Esophagus squamous epithelium (tissue), 5 donors: ENCODE measurements around the gene MINDY3. TPM values are rescaled to one million over a fixed set of nuclear protein-coding genes. Genes with fewer than 3 reads are reported as not detected.

Experiments used
- DNase-seq: peaks from one replicate; lab custom pipeline; 2025; lab: John Stamatoyannopoulos, UW
- H3K27ac ChIP-seq, 4 donors: fragments of 200-600 bp; sonication (generic); one replicate each; pipeline ENCODE4 v1.5.1; 2016 to 2019; ENCODE audit warnings: mild to moderate bottlenecking in 1 of 4
- H3K27me3 ChIP-seq, 4 donors: fragments of 200-600 bp; sonication (generic); 1 replicate in 3 of 4; 2 replicates in 1 of 4; pipeline versions ENCODE4 v1.5.1 to v1.6.0; 2017 to 2021; ENCODE audit warnings: antibody characterized with exemption in 1 of 4
- H3K36me3 ChIP-seq, 3 donors: fragments of 200-600 bp; sonication (generic); one replicate each; pipeline ENCODE4 v1.5.1; 2016 to 2019
- H3K4me1 ChIP-seq, 3 donors: fragments of 200-600 bp; sonication (generic); one replicate each; pipeline ENCODE4 v1.5.1; 2017 to 2019
- H3K4me3 ChIP-seq, 4 donors: fragments of 200-600 bp; sonication (generic); 1 replicate in 3 of 4; 2 replicates in 1 of 4; pipeline ENCODE4 v1.5.1; 2016 to 2019; ENCODE audit warnings: mild to moderate bottlenecking in 2 of 4, moderate library complexity in 1 of 4
- H3K9me3 ChIP-seq, 3 donors: fragments of 200-600 bp; sonication (generic); one replicate each; pipeline ENCODE4 v1.5.1; 2016 to 2019
- POLR2A ChIP-seq, 4 donors: fragments of 450-650 bp; IDR thresholded peaks; one replicate each; pipeline ENCODE4 v1.6.1; 2017; ENCODE audit warnings: antibody characterized with exemption in 4 of 4, mild to moderate bottlenecking in 4 of 4, moderate library complexity in 3 of 4
- WGBS, 2 donors: methylation state at CpG; one replicate each; pipeline ENCODE4 v1.1.5; 2018; 5-methylcytosine and 5-hydroxymethylcytosine counted together
- intact Hi-C: fragments of 100-400 bp; cut with DNase I; formaldehyde crosslinking; loops from one replicate; pipeline ENCODE4 v1.15.0; 2022
- total RNA-seq, 4 donors: library from RNA; depleted of rRNA; stranded (reverse); fragments of >200 nt; gene quantifications; one replicate each; pipeline ENCODE4 v1.1.0, GENCODE V29; 2016
- TF ChIP-seq, protein P1 (sequence below), 6 experiments: fragments of 450-650 bp in 4 of 6; fragments of 200-600 bp in 2 of 6; sonication (generic) in 2 of 6; IDR thresholded peaks; one replicate each; pipeline ENCODE4 v1.5.1; 2016 to 2019; ENCODE audit warnings: antibody characterized with exemption in 6 of 6, mild to moderate bottlenecking in 4 of 6, moderate library complexity in 4 of 6
- donor health status: DM: yes; HTN: yes; CAD: no.

The MINDY3 gene
- total RNA-seq, 4 donors from 2014 or later, result 9.5 to 25.0 (median 17.5) TPM

- Histone ChIP-seq H3K36me3 (no peaks in the 10 kb centered on the region), H3K27me3 (no peaks in the 10 kb centered on the region), H3K9me3 (no peaks in the 10 kb centered on the region), H3K4me1 (no peaks in the 10 kb centered on the region), H3K27ac (no peak overlapping the region), H3K4me3 (no peak overlapping the region)
- no peak for DNase-seq
- TF ChIP-seq POLR2A (IDR thresholded peaks at IDR 0.05), result no peak
- TF ChIP-seq, protein P1, sequence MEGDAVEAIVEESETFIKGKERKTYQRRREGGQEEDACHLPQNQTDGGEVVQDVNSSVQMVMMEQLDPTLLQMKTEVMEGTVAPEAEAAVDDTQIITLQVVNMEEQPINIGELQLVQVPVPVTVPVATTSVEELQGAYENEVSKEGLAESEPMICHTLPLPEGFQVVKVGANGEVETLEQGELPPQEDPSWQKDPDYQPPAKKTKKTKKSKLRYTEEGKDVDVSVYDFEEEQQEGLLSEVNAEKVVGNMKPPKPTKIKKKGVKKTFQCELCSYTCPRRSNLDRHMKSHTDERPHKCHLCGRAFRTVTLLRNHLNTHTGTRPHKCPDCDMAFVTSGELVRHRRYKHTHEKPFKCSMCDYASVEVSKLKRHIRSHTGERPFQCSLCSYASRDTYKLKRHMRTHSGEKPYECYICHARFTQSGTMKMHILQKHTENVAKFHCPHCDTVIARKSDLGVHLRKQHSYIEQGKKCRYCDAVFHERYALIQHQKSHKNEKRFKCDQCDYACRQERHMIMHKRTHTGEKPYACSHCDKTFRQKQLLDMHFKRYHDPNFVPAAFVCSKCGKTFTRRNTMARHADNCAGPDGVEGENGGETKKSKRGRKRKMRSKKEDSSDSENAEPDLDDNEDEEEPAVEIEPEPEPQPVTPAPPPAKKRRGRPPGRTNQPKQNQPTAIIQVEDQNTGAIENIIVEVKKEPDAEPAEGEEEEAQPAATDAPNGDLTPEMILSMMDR (IDR thresholded peaks at IDR 0.05), result no peak
- WGBS, 2 donors, result 69 to 81% methylated on average over 3 of the region's 3 CpGs
- intact Hi-C loops, result no loop called here
Measured at GRCh38 chr10:15841696-15842095, 18.6 kb downstream of the MINDY3 start.

DNA sequence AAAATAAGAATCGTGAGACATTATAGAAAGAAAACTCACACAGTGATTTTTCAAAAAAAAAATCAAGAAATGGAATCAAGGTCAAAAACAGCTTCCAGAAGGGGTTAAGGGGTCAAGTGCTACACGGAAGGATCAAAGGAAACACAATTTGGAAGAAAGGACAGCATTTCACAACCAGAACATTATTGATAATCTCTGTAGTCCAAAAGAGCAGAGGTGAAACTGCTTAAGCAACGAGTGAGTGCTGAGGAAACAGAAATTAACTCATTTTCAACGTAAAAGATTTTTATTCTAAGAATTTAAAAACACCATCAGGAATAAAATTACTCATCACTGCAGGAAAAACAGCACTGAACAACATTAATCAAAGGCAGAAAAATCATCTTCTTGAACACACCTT, 23.5 kb downstream of the MINDY3 start:
- whole genome bisulfite sequencing, 2 donors, result 69 to 77% methylated on average over 4 of the region's 4 CpGs
- H3K27me3 ChIP-seq, result no peaks in the 10 kb centered on the region
- H3K9me3 ChIP-seq, result no peaks in the 10 kb centered on the region
- H3K4me1 ChIP-seq, result no peaks in the 10 kb centered on the region
- H3K4me3 ChIP-seq, result no peak overlapping the region
- intact Hi-C loops, result no loop called here
- peaks cover 0 to 21% (median 0%) of the 10 kb centered on the region in 3 donors for H3K36me3 ChIP-seq
- TF ChIP-seq POLR2A (IDR thresholded peaks at IDR 0.05), result no peak
- TF ChIP-seq, protein P1 (IDR thresholded peaks at IDR 0.05), result no peak
- no peak overlapping the region for H3K27ac ChIP-seq
- DNase-seq, result no peak

GRCh38 chr10:15829495-15829894, 30.8 kb downstream of the MINDY3 start:
- WGBS, 2 donors, result 77 to 82% methylated on average over 4 of the region's 4 CpGs
- no peak overlapping the region for H3K4me3 ChIP-seq
- TF ChIP-seq POLR2A (IDR thresholded peaks at IDR 0.05), result no peak
- TF ChIP-seq, protein P1 (IDR thresholded peaks at IDR 0.05), result no peak
- H3K27me3 ChIP-seq, result no peaks in the 10 kb centered on the region
- intact Hi-C loops, result no loop called here
- H3K27ac ChIP-seq, result no peak overlapping the region
- H3K36me3 ChIP-seq, result peaks cover 0 to 60% (median 0%) of the 10 kb centered on the region in 3 donors
- no peaks in the 10 kb centered on the region for H3K9me3 ChIP-seq
- no peak for DNase-seq
- H3K4me1 ChIP-seq, result no peaks in the 10 kb centered on the region

DNA sequence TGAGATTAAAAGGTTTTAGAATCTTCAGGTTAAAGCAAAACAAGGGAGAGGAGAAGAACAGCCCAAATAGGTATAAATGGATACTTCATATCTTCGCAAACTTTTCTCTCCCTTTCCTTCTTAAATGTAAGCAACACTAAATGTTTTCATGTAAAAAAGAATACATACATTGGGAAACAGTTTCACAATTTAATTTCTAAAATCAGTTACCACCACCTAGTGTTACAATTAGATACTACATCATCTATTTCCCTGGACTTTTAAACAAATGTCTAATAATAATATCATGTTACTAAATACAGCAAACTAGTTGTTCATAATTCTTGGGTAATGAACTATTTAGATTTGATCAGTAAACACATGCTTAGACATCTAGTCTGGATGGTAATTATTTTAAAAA, 35.8 kb downstream of the MINDY3 start:
- Histone ChIP-seq H3K4me3 (no peak overlapping the region), H3K27ac (no peak overlapping the region), H3K9me3 (no peaks in the 10 kb centered on the region), H3K36me3 (peaks cover 0 to 68% (median 0%) of the 10 kb centered on the region in 3 donors), H3K27me3 (no peaks in the 10 kb centered on the region), H3K4me1 (no peaks in the 10 kb centered on the region)
- WGBS, 2 donors, result 69 to 74% methylated on average over 1 of the region's 1 CpG
- no peak for DNase-seq
- TF ChIP-seq POLR2A (IDR thresholded peaks at IDR 0.05), result no peak
- TF ChIP-seq, protein P1 (IDR thresholded peaks at IDR 0.05), result peak in 5 of 6 experiments; percentile 17 to 57 (median 52)
- intact Hi-C loops, result no loop called here

GRCh38 chr10:15822131-15822530, 38.2 kb downstream of the MINDY3 start:
- Histone ChIP-seq H3K4me3 (no peak overlapping the region), H3K4me1 (peaks cover 0 to 3% (median 0%) of the 10 kb centered on the region in 3 donors), H3K9me3 (no peaks in the 10 kb centered on the region), H3K36me3 (peaks cover 0 to 66% (median 0%) of the 10 kb centered on the region in 3 donors), H3K27ac (no peak overlapping the region), H3K27me3 (no peaks in the 10 kb centered on the region)
- 79 to 81% methylated on average over 4 of the region's 4 CpGs for WGBS, 2 donors
- DNase-seq, result no peak
- intact Hi-C loops, result no loop called here
- TF ChIP-seq, protein P1 (IDR thresholded peaks at IDR 0.05), result no peak
- TF ChIP-seq POLR2A (IDR thresholded peaks at IDR 0.05), result no peak
